Bronchus fibroblast of lung (primary cell): ENCODE measurements around the gene DNAJC27. TPM values are rescaled to one million over a fixed set of nuclear protein-coding genes. Genes with fewer than 3 reads are reported as not detected.

Source experiments
- total RNA-seq: library from RNA; depleted of rRNA; stranded (reverse); fragments of >200 nt; gene quantifications from 2 replicates; pipeline ENCODE4 v1.2.3, GENCODE V29; 2015

The DNAJC27 gene
- 1.0 and 2.9 TPM in 2 replicates for total RNA-seq

GRCh38 chr2:24971536-24972314, at the start of gene DNAJC27:
TSS of gene DNAJC27 (minus strand) at chr2:24971955. CDS start at chr2:24971904, 51 bp downstream.

GRCh38 chr2:24920098-24920808, 51.5 kb downstream of the DNAJC27 start, which contains the start of gene ADCY3:
TSS of gene ADCY3 (minus strand) at chr2:24920237. CDS start at chr2:24918987, 1,250 bp downstream.

Other genes starting within 250 kb of the DNAJC27 start
- 34.6 and 36.3 TPM in 2 replicates for gene PTRHD1, start 178.6 kb downstream of the DNAJC27 start, total RNA-seq
- gene CENPO, start 178.5 kb downstream of the DNAJC27 start, total RNA-seq, result 30.3 and 36.3 TPM in 2 replicates
- gene ADCY3, start 51.7 kb downstream of the DNAJC27 start, total RNA-seq, result 33.0 and 48.3 TPM in 2 replicates
- 0.15 and 0.50 TPM in 2 replicates for gene EFR3B, start 70.1 kb upstream of the DNAJC27 start, total RNA-seq
- 3.1 and 4.0 TPM in 2 replicates for gene POMC, start 196.6 kb upstream of the DNAJC27 start, total RNA-seq